ENCODE measurements around the gene FAM227A. TPM values are rescaled to one million over a fixed set of nuclear protein-coding genes. Genes with fewer than 3 reads are reported as not detected.

The FAM227A gene
- total RNA-seq, 2 donors from 2014 or later = 1.0 to 2.2 TPM

GRCh38 chr22:38614332-38615063 is 41.7 kb downstream of the FAM227A start:
- intact Hi-C loops (cut with DNase I) = no loop called here
- Histone ChIP-seq H3K27me3 (replicated peaks; ENCODE audit: insufficient read depth) (no peaks in the 10 kb centered on the region), H3K4me3 (no peak overlapping the region), H3K27ac (peak overlapping the region; percentile 14 to 55), H3K9me3 (no peaks in the 10 kb centered on the region), H3K4me1 (replicated peaks) (peaks cover 4% of the 10 kb centered on the region), H3K36me3 (no peaks in the 10 kb centered on the region)
- DNase-seq (ENCODE audit: low spot score) = peak; percentile 15
- TF ChIP-seq POLR2AphosphoS5 (IDR thresholded peaks at IDR 0.05) = peak; percentile 68
- TF ChIP-seq CTCF (IDR thresholded peaks at IDR 0.05) = no peak
- WGBS = 34% methylated on average over 4 of the region's 4 CpGs

DNA sequence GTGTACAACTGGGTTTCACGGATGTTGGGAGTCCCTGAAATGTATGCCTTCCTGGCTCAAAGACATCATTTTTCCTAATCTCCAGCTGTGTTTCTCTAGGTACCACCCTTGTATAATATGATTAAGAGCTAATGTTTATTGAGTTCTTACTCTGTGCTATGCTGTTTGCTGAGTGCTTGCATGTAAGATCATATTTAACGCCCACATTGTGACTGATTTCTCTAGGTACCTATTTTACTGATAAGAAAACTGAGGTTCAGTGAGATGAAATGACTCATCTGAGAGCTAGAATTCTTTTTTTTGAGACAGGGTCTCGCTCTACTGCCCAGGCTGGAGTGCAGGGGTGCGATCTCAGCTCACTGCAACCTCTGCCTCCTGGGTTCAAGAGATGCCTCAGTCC is 42.6 kb downstream of the FAM227A start:
- Histone ChIP-seq H3K27me3 (replicated peaks; ENCODE audit: insufficient read depth) (no peaks in the 10 kb centered on the region), H3K27ac (peak overlapping the region in 1 of 2 donors; percentile 55), H3K36me3 (no peaks in the 10 kb centered on the region), H3K9me3 (no peaks in the 10 kb centered on the region), H3K4me3 (no peak overlapping the region), H3K4me1 (replicated peaks) (peaks cover 4% of the 10 kb centered on the region)
- WGBS = 81% methylated on average over 4 of the region's 4 CpGs
- intact Hi-C loops (cut with DNase I) = no loop called here
- no peak for DNase-seq (ENCODE audit: low spot score)
- TF ChIP-seq CTCF (IDR thresholded peaks at IDR 0.05) (no peak), POLR2AphosphoS5 (IDR thresholded peaks at IDR 0.05) (no peak), POLR2A (IDR thresholded peaks at IDR 0.05) (no peak)

GRCh38 chr22:38612217-38613006 is 43.8 kb downstream of the FAM227A start:
- no peaks in the 10 kb centered on the region for H3K27me3 ChIP-seq (replicated peaks; ENCODE audit: insufficient read depth)
- H3K9me3 ChIP-seq = no peaks in the 10 kb centered on the region
- peak; percentile 67 for DNase-seq (ENCODE audit: low spot score)
- H3K36me3 ChIP-seq = no peaks in the 10 kb centered on the region
- intact Hi-C loops (cut with DNase I) = no loop called here
- H3K4me1 ChIP-seq (replicated peaks) = peaks cover 4% of the 10 kb centered on the region
- TF ChIP-seq CTCF (IDR thresholded peaks at IDR 0.05) (no peak), POLR2A (IDR thresholded peaks at IDR 0.05) (no peak), POLR2AphosphoS5 (IDR thresholded peaks at IDR 0.05) (peak; percentile 77)
- no peak overlapping the region for H3K4me3 ChIP-seq
- 77% methylated on average over 5 of the region's 5 CpGs for WGBS
- no peak overlapping the region for H3K27ac ChIP-seq

- intact Hi-C loops (cut with DNase I) = no loop called here
- WGBS = 75% methylated on average over 5 of the region's 5 CpGs
Observed at GRCh38 chr22:38611559-38611958, 44.6 kb downstream of the FAM227A start.

More at GRCh38 chr22:38611559-38611958, 44.6 kb downstream of the FAM227A start:
- Histone ChIP-seq H3K9me3 (no peaks in the 10 kb centered on the region), H3K4me1 (replicated peaks) (peaks cover 4% of the 10 kb centered on the region), H3K27ac (no peak overlapping the region), H3K27me3 (replicated peaks; ENCODE audit: insufficient read depth) (no peaks in the 10 kb centered on the region), H3K4me3 (no peak overlapping the region), H3K36me3 (no peaks in the 10 kb centered on the region)
- no peak for TF ChIP-seq CTCF (IDR thresholded peaks at IDR 0.05)
- TF ChIP-seq POLR2A (IDR thresholded peaks at IDR 0.05) = no peak
- no peak for TF ChIP-seq POLR2AphosphoS5 (IDR thresholded peaks at IDR 0.05)
- no peak for DNase-seq (ENCODE audit: low spot score)

All from prostate gland (tissue), 2 donors.